Measurements from ENCODE around the gene HINT2. TPM values are rescaled to one million over a fixed set of nuclear protein-coding genes. Genes with fewer than 3 reads are reported as not detected.

Gene HINT2
- total RNA-seq, 2 donors from 2014 or later = 27.7 to 38.0 TPM

Other genes starting within 250 kb of the HINT2 start
- gene TESK1, start 209.8 kb downstream of the HINT2 start, total RNA-seq = 10 to 100 TPM; 23.5 to 39.0 TPM
- 10 to 100 TPM in 1 of 2 donors, 1 to 10 TPM in 1; 7.5 to 43.2 TPM for gene CD72, start 196.6 kb downstream of the HINT2 start, total RNA-seq
- 100 to 1,000 TPM in 1 of 2 donors, 10 to 100 TPM in 1; 97.0 to 135 TPM for gene SIT1, start 164.1 kb downstream of the HINT2 start, total RNA-seq
- gene RMRP, start 157.0 kb downstream of the HINT2 start, total RNA-seq = over 10,000 TPM in 1 of 2 donors, 1,000 to 10,000 TPM in 1; 5,785 to 10,768 TPM
- gene CCDC107, start 156.8 kb downstream of the HINT2 start, total RNA-seq = 10 to 100 TPM; 17.5 to 19.8 TPM
- 10 to 100 TPM in 1 of 2 donors, 1 to 10 TPM in 1; 9.4 to 16.1 TPM for gene ARHGEF39, start 149.8 kb downstream of the HINT2 start, total RNA-seq
- 10 to 100 TPM in 1 of 2 donors, under 1 TPM in 1; 0.89 to 31.7 TPM for gene CA9, start 141.1 kb downstream of the HINT2 start, total RNA-seq
- 1 to 10 TPM; 4.1 to 6.2 TPM for gene TPM2, start 125.1 kb downstream of the HINT2 start, total RNA-seq
- 100 to 1,000 TPM; 293 to 458 TPM for gene TLN1, start 82.8 kb downstream of the HINT2 start, total RNA-seq
- 10 to 100 TPM; 23.9 to 40.3 TPM for gene CREB3, start 82.4 kb downstream of the HINT2 start, total RNA-seq
- 10 to 100 TPM; 27.0 to 36.0 TPM for gene GBA2, start 65.8 kb downstream of the HINT2 start, total RNA-seq
- gene RGP1, start 65.8 kb downstream of the HINT2 start, total RNA-seq = 10 to 100 TPM; 18.9 to 25.6 TPM
- gene MSMP, start 60.8 kb downstream of the HINT2 start, total RNA-seq = not detected
- 10 to 100 TPM; 11.1 to 11.6 TPM for gene NPR2, start 23.5 kb downstream of the HINT2 start, total RNA-seq
- under 1 TPM; 0.43 to 0.58 TPM for gene SPAG8, start 2.8 kb downstream of the HINT2 start, total RNA-seq
- gene FAM221B, start 13.7 kb upstream of the HINT2 start, total RNA-seq = not detected
- gene TMEM8B, start 14.2 kb upstream of the HINT2 start, total RNA-seq = 1 to 10 TPM; 2.4 to 6.8 TPM
- not detected for gene OR13J1, start 55.4 kb upstream of the HINT2 start, total RNA-seq
- not detected for gene HRCT1, start 91.2 kb upstream of the HINT2 start, total RNA-seq
- gene SPAAR, start 94.4 kb upstream of the HINT2 start, total RNA-seq = not detected
- gene OR2S2, start 143.1 kb upstream of the HINT2 start, total RNA-seq = not detected
- 1 to 10 TPM; 4.2 to 5.4 TPM for gene RECK, start 221.9 kb upstream of the HINT2 start, total RNA-seq